Type B pancreatic cell (in vitro differentiated cells): ENCODE data around the gene FAM149A. TPM values are rescaled to one million over a fixed set of nuclear protein-coding genes. Genes with fewer than 3 reads are reported as not detected.

Experiments used
- DNase-seq: peaks from one replicate; pipeline ENCODE4 v3.0.0; 2021; ENCODE audit warnings: mixed read lengths; ENCODE audit not compliant: unreplicated experiment; ENCODE audit errors: extremely low spot score
- H3K27ac Mint-ChIP-seq: 2 replicates; pipeline ENCODE4 v1.8.0; 2021; ENCODE audit warnings: mild to moderate bottlenecking, mixed read lengths
- H3K27me3 Mint-ChIP-seq: 2 replicates; pipeline ENCODE4 v1.8.0; 2021; ENCODE audit warnings: mixed read lengths
- H3K36me3 Mint-ChIP-seq: 2 replicates; pipeline ENCODE4 v1.8.0; 2021; ENCODE audit warnings: mixed read lengths
- H3K4me1 Mint-ChIP-seq: one replicate; pipeline ENCODE4 v1.8.0; 2021; ENCODE audit warnings: mixed read lengths; ENCODE audit not compliant: unreplicated experiment
- H3K4me3 Mint-ChIP-seq: 2 replicates; pipeline ENCODE4 v1.8.0; 2021; ENCODE audit warnings: mild to moderate bottlenecking, mixed read lengths
- H3K9me3 Mint-ChIP-seq: 2 replicates; pipeline ENCODE4 v1.8.0; 2021; ENCODE audit warnings: mixed read lengths
- CTCF ChIP-seq: fragments of 200-600 bp; sonication (generic); conservative IDR thresholded peaks from 2 replicates; pipeline ENCODE4 v1.5.0; 2021; ENCODE audit warnings: antibody characterized with exemption, mild to moderate bottlenecking
- total RNA-seq: library from RNA; stranded (reverse); gene quantifications from 2 replicates; pipeline ENCODE4 v1.2.1, GENCODE V29; 2021; ENCODE audit warnings: low replicate concordance

Gene FAM149A
- total RNA-seq, 1 donor from 2014 or later = 9.3 TPM

DNA sequence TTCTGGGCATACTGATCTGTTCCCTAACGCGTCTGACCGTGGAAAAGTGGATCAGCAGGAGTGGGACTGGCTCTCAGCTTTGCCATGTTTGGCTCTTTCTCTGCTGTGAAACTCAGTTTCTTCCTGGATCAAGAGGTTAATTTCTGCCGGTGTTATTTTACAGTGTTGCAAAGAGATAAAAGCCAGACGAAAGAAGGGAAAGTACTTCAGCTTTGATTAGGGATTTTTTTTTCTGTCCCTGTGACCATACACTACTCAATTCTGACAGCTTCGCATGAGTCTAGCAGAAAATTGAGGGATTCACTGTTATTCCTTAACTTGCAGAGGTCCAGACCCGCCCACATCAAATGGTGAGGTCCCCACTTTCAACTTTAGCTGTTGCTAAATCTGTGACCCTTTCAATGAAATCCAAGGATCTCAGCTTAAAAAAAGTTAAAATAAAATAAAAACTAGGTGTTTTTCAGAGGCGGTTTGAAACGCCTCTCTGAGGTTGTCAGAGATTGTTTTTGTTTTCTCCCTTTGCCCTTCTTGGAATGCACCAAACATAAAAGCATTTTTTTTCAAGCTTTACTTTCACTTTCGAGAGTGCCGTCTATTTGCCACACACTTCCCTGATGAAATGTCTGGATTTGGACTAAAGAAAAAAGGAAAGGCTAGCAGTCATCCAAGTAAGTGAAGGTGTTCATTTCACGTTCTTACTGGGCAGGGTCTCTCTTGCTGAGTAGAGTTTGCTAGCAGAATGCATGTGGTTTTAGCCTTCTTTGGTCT is 35.7 kb upstream of the FAM149A start, which contains the start of gene TLR3:
TLR3 (plus strand) TSS at position 576 of the 768 bp plus-strand sequence. CDS start 7,464 bp downstream, outside the sequence.
- no peaks in the 10 kb centered on the region for H3K36me3 Mint-ChIP-seq
- H3K4me3 Mint-ChIP-seq = peak within 1 kb of the TSS; percentile 82
- no peaks in the 10 kb centered on the region for H3K27me3 Mint-ChIP-seq
- H3K4me1 Mint-ChIP-seq = peaks cover 12% of the 10 kb centered on the region
- no peak for DNase-seq
- TF ChIP-seq CTCF = no peak
- H3K9me3 Mint-ChIP-seq = no peaks in the 10 kb centered on the region
- H3K27ac Mint-ChIP-seq = peak within 1 kb of the TSS; percentile 84

- no peak for DNase-seq
- no peaks in the 10 kb centered on the region for H3K27me3 Mint-ChIP-seq
- no peak for TF ChIP-seq CTCF
- H3K36me3 Mint-ChIP-seq = no peaks in the 10 kb centered on the region
- H3K4me3 Mint-ChIP-seq = peak overlapping the region; percentile 82
- peaks cover 12% of the 10 kb centered on the region for H3K4me1 Mint-ChIP-seq
- no peaks in the 10 kb centered on the region for H3K9me3 Mint-ChIP-seq
- peak overlapping the region; percentile 84 for H3K27ac Mint-ChIP-seq
These were observed 34.8 kb upstream of the FAM149A start for GRCh38 chr4:186069729-186070128.

DNA sequence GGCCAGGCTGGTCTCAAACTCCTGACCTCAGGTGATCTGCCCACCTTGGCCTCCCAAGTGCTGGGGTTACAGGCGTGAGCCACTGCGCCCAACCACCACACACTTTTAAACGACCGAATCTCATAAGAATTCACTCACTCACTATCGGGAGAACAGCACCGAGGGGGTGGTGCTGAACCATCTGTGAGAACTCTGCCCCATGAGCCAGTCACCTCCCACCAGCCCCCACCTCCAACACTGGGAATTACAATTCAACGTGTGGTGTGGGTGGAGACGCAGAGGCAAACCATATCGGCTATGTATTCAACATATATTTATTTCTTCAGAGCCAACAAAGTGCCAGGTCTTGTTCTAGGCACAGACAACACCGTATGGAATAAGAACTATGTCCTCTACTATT is 32.0 kb upstream of the FAM149A start:
- no peak overlapping the region for H3K4me3 Mint-ChIP-seq
- H3K36me3 Mint-ChIP-seq = no peaks in the 10 kb centered on the region
- no peak for DNase-seq
- no peaks in the 10 kb centered on the region for H3K9me3 Mint-ChIP-seq
- TF ChIP-seq CTCF = no peak
- H3K27ac Mint-ChIP-seq = no peak overlapping the region
- H3K4me1 Mint-ChIP-seq = peaks cover 12% of the 10 kb centered on the region
- no peaks in the 10 kb centered on the region for H3K27me3 Mint-ChIP-seq

- H3K36me3 Mint-ChIP-seq = no peaks in the 10 kb centered on the region
- peak overlapping the region; percentile 70 for H3K27ac Mint-ChIP-seq
- H3K27me3 Mint-ChIP-seq = no peaks in the 10 kb centered on the region
- no peak overlapping the region for H3K4me3 Mint-ChIP-seq
- DNase-seq = no peak
- peaks cover 11% of the 10 kb centered on the region for H3K4me1 Mint-ChIP-seq
- TF ChIP-seq CTCF = no peak
- H3K9me3 Mint-ChIP-seq = no peaks in the 10 kb centered on the region
These were observed 30.3 kb upstream of the FAM149A start for GRCh38 chr4:186074189-186074588.

DNA sequence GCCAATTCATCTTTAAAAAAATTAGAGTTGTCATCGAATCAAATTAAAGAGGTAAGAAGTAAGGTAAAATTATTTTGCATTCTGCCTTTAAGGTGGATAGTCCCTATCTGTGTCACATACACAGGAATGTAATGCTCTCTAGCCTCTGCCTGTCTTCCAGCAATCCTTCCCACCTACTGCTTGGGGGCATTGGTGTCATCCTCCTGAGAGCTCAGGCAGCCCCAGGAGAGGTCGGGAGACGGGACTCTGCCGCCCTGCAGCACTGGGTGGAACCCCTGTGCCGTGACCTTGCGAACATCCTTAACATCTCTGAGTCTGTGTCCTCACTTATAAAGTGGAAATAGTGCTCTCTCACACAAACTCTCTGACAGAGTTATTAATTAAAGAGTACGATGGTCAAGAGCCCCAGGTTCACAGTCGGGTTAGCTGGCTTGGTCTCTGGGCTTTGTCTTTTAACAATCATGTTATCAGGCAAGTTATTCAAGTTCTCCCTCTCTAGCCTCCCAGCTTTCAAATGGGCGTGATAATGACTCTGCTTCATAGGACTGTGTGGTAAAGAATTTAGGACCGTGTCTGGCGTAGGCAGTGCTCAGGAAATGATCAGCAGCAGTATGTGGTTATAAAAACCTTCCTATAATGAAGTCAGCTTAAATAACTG is 25.4 kb upstream of the FAM149A start:
- peaks cover 12% of the 10 kb centered on the region for H3K36me3 Mint-ChIP-seq
- H3K9me3 Mint-ChIP-seq = peaks cover 7% of the 10 kb centered on the region
- peaks cover 26% of the 10 kb centered on the region for H3K4me1 Mint-ChIP-seq
- H3K27ac Mint-ChIP-seq = peak overlapping the region; percentile 97
- no peak for DNase-seq
- no peak for TF ChIP-seq CTCF
- peaks cover 3% of the 10 kb centered on the region for H3K27me3 Mint-ChIP-seq
- peak overlapping the region; percentile 88 for H3K4me3 Mint-ChIP-seq
